Activated T-helper 1 cell treated with anti-CD3 and anti-CD28 coated beads, Interleukin-12 subunit alpha, Interleukin-12 subunit beta, Interleukin-2, Interleukin-4 antibody, amounts not matched to agents 30 ng/mL and 10 ng/mL and 1 ng/mL, durations not matched to agents 14 hours and 24 hours and 36 hours (primary cell): ENCODE data around the gene AGRN. TPM values are rescaled to one million over a fixed set of nuclear protein-coding genes. Genes with fewer than 3 reads are reported as not detected.
"Not testable (repeated sequence)": the region's sequence is repeated elsewhere in the genome, so short reads cannot be mapped to it uniquely, and the experiment has no call there.

Source experiments
- DNase-seq: peaks from one replicate; pipeline ENCODE4 v3.0.0; 2021; ENCODE audit warnings: low spot score
- H3K27ac Mint-ChIP-seq: one replicate; pipeline ENCODE4 v1.8.0; 2021; ENCODE audit warnings: mild to moderate bottlenecking, mixed read lengths
- H3K27me3 Mint-ChIP-seq: one replicate; pipeline ENCODE4 v1.8.0; 2022; ENCODE audit warnings: mild to moderate bottlenecking, moderate library complexity, mixed read lengths; ENCODE audit not compliant: insufficient read depth
- H3K36me3 Mint-ChIP-seq: one replicate; pipeline ENCODE4 v1.8.0; 2021; ENCODE audit warnings: low read depth, mixed read lengths
- H3K4me1 Mint-ChIP-seq: one replicate; pipeline ENCODE4 v1.8.0; 2021; ENCODE audit warnings: low read depth, mixed read lengths
- H3K4me3 Mint-ChIP-seq: one replicate; pipeline ENCODE4 v1.8.0; 2021; ENCODE audit warnings: mild to moderate bottlenecking, moderate library complexity, mixed read lengths
- H3K9me3 Mint-ChIP-seq: one replicate; pipeline ENCODE4 v1.8.0; 2021; ENCODE audit warnings: mixed read lengths
- intact Hi-C: fragments of 100-400 bp; cut with micrococcal nuclease; formaldehyde crosslinking; loops from one replicate; pipeline ENCODE4 v1.15.1; 2024
- total RNA-seq: library from RNA; stranded (reverse); gene quantifications from 2 replicates; pipeline ENCODE4 v1.2.3, GENCODE V29; 2022

AGRN gene
- total RNA-seq, 1 donor from 2014 or later: 30.3 TPM

GRCh38 chr1:1022302-1023009 is 2.5 kb downstream of the AGRN start:
- Mint-ChIP-seq H3K4me3 (peak overlapping the region; percentile 11), H3K4me1 (peaks cover 2% of the 10 kb centered on the region), H3K27me3 (peaks cover 3% of the 10 kb centered on the region), H3K9me3 (no peaks in the 10 kb centered on the region), H3K36me3 (peaks cover under 1% of the 10 kb centered on the region), H3K27ac (no peak overlapping the region)
- no peak for DNase-seq
- intact Hi-C loops: no loop called here

- Mint-ChIP-seq H3K27me3 (peaks cover 3% of the 10 kb centered on the region), H3K4me1 (no peaks in the 10 kb centered on the region), H3K4me3 (no peak overlapping the region), H3K27ac (no peak overlapping the region), H3K9me3 (no peaks in the 10 kb centered on the region), H3K36me3 (no peaks in the 10 kb centered on the region)
- no peak for DNase-seq
- intact Hi-C loops: no loop called here
Measured at GRCh38 chr1:1023700-1024099, 3.8 kb downstream of the AGRN start.

DNA sequence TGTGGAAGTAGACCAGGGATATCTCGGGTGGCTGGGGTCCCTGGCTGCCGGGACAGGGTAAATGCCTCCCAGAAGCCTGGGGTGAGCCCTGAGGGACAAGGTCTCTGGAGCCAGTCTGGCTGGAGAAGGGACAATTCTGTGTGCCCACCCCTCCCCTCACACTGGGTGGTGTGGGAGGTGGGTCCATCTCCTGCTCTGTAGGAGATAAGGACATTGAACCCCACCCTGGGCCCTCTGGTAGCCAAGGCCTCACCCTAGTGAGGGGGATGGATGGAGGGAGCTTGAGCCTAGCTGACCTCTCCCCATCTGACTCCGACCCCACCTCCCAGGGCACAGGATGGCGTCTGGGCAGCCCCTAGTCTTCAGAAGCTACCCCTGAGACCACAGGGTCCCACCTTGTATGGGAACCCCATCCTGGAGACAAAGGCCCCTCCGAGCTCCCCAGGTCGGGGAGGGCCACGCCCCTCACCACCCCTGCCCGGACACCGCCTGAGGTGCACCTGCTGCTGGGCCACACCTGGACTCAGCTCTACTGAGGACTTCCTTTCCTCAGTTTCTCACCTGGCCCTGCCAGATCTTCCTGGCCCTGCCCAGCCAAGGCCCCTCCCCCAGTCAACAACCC is 4.3 kb downstream of the AGRN start:
- no peaks in the 10 kb centered on the region for H3K36me3 Mint-ChIP-seq
- no peak overlapping the region for H3K27ac Mint-ChIP-seq
- H3K4me3 Mint-ChIP-seq: no peak overlapping the region
- intact Hi-C loops: no loop called here
- peaks cover 3% of the 10 kb centered on the region for H3K27me3 Mint-ChIP-seq
- DNase-seq: no peak
- no peaks in the 10 kb centered on the region for H3K9me3 Mint-ChIP-seq
- H3K4me1 Mint-ChIP-seq: no peaks in the 10 kb centered on the region

- intact Hi-C loops: no loop called here
- Mint-ChIP-seq H3K4me1 (no peaks in the 10 kb centered on the region), H3K36me3 (no peaks in the 10 kb centered on the region), H3K4me3 (no peak overlapping the region), H3K27ac (no peak overlapping the region), H3K27me3 (peaks cover 3% of the 10 kb centered on the region), H3K9me3 (no peaks in the 10 kb centered on the region)
- DNase-seq: no peak
Measured at GRCh38 chr1:1024771-1025699, 5.1 kb downstream of the AGRN start.

DNA sequence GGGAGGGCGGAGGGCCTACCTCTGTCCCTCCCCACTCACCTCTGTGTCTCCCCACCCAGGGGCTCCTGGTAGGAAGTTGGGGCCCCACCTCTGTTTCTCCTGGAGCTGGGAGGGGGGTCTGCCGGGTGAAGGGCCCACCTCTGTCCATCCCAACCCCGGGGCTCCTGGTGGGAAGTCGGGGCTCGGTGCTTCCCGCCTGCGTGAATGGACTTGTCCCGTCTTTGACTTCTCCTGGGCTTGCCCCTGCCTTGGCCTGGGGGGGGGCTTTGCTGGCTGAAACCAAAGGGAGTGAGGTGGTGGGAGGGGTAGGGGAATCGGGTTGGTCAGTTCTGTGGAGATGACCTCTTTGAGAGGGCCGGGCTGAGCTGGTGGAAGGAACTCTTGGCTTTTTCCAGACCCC is 5.8 kb downstream of the AGRN start:
- Mint-ChIP-seq H3K36me3 (no peaks in the 10 kb centered on the region), H3K27ac (no peak overlapping the region), H3K27me3 (peaks cover 3% of the 10 kb centered on the region), H3K4me3 (no peak overlapping the region), H3K4me1 (no peaks in the 10 kb centered on the region), H3K9me3 (no peaks in the 10 kb centered on the region)
- intact Hi-C loops: no loop called here
- no peak for DNase-seq

DNA sequence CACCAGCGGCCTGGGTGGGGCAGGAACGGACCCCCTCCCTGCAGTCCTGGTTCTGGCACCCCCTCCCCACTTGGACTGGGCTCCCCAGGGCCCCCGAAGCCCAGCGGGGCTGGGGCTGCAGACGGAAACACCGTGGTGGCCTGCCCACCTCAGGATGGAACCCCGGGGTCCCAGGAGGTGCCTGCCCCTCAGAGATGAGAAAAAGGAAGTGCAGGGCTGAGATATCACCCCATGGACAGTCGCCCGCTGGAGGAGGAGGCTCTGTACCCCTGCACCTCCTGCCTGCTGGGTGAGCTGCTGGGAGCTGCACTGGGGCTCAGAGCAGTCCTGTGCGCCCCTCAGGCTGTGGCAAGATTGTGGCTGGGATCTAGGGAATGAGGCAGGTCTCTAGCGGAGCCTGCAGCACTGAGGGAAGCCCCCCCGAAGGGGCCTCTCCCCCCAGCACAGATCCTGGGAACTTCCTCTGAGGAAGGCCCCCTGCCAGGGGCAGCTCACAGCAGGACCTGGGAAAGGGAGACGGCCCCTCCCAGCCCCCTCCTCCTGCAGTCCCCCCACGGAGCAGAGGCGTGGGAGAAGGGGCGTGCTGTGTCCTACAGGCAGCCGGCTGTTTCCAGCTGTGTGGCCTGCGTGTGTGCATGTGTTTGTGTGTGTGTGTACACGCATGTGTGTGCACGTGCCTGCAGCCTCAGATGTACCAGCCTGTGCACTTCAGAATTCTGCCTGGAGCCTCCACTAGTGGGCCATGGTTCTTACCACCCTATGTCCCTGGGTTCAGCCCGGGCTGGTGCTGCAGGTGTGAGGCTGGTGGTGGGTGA is 6.9 kb downstream of the AGRN start:
- H3K27me3 Mint-ChIP-seq: peaks cover 2% of the 10 kb centered on the region
- no peak overlapping the region for H3K27ac Mint-ChIP-seq
- no peaks in the 10 kb centered on the region for H3K9me3 Mint-ChIP-seq
- DNase-seq: no peak
- H3K36me3 Mint-ChIP-seq: no peaks in the 10 kb centered on the region
- intact Hi-C loops: no loop called here
- H3K4me3 Mint-ChIP-seq: no peak overlapping the region
- no peaks in the 10 kb centered on the region for H3K4me1 Mint-ChIP-seq

DNA sequence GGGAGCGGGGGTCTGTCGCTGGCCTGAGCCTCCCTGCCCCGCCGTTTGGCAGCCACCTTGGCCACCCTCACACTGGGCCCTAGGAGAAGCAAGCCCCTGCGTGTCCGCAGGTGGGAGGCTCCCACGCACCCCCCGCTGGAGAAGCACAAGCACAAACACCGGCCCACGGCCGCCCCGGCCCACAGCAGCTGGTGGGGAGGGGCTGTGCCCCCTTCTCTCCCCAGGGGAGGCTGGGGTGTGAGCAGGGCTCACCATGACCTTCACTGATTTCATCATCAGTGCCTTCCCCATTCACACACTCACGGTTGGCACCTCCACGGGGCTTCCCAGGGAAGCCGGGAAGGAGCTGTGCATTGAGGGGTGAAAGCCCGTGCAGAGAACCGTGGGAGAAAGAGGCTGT is 7.9 kb downstream of the AGRN start:
- intact Hi-C loops: no loop called here
- Mint-ChIP-seq H3K4me1 (no peaks in the 10 kb centered on the region), H3K36me3 (no peaks in the 10 kb centered on the region)

GRCh38 chr1:1030867-1031658 is 11.1 kb downstream of the AGRN start:
- not testable (repeated sequence) for H3K36me3 Mint-ChIP-seq, H3K9me3 Mint-ChIP-seq, H3K27ac Mint-ChIP-seq, H3K4me1 Mint-ChIP-seq, H3K4me3 Mint-ChIP-seq, DNase-seq
- H3K27me3 Mint-ChIP-seq: peaks cover 10% of the 10 kb centered on the region
- intact Hi-C loops: loop anchor here (5.0 kb wide), 1 partner anchor 201 kb away; the partner anchor contains the start of genes B3GALT6 and SDF4

More for the DNA sequence above, 7.9 kb downstream of the AGRN start:
- Mint-ChIP-seq H3K4me3 (no peak overlapping the region), H3K9me3 (no peaks in the 10 kb centered on the region), H3K27me3 (peaks cover 7% of the 10 kb centered on the region), H3K27ac (no peak overlapping the region)
- no peak for DNase-seq

DNA sequence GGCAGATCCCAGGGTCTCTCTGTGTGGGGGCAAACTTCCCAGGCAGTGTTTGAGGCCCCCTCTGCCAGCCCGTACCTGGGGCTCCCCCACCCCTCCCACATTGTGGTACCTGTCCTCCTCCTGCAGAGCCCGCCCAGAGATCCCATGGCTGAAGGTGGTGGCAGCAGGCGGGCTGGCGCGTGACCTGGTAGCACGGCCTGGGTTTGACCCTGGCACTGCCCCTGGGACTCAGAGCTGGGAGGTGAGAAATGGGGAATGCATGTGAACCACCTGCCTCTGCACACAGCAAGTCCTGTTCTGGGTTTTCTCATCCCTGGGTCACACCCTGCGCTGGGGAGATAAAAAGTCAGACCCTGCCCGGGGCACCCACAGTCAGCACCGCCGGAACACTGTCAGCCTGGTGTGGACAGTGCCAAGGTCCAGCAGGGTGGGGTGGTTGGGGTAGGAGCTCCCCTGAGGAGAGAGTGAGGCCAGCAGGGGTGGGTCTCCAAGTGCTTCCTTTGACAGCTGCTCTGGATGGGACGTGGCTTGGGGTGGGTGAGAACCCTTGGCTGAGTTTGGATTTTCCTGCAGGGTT is 11.8 kb downstream of the AGRN start:
- H3K4me3 Mint-ChIP-seq: peak overlapping the region; percentile 64
- H3K36me3 Mint-ChIP-seq: no peaks in the 10 kb centered on the region
- intact Hi-C loops: loop anchor here (2.0 to 5.0 kb wide), 3 partner anchors 19 to 261 kb away; partner anchors contain the start of genes B3GALT6, ISG15 and SDF4
- peaks cover 10% of the 10 kb centered on the region for H3K27me3 Mint-ChIP-seq
- no peaks in the 10 kb centered on the region for H3K9me3 Mint-ChIP-seq
- no peak overlapping the region for H3K27ac Mint-ChIP-seq
- H3K4me1 Mint-ChIP-seq: no peaks in the 10 kb centered on the region
- no peak for DNase-seq

- intact Hi-C loops: loop anchor here (2.0 to 5.0 kb wide), 3 partner anchors 20 to 260 kb away; partner anchors contain the start of genes B3GALT6, ISG15 and SDF4
- H3K4me1 Mint-ChIP-seq: no peaks in the 10 kb centered on the region
- no peaks in the 10 kb centered on the region for H3K36me3 Mint-ChIP-seq
- H3K9me3 Mint-ChIP-seq: no peaks in the 10 kb centered on the region
- H3K27ac Mint-ChIP-seq: peak overlapping the region; percentile 63
- H3K27me3 Mint-ChIP-seq: peaks cover 10% of the 10 kb centered on the region
- DNase-seq: no peak
- peak overlapping the region; percentile 64 for H3K4me3 Mint-ChIP-seq
Measured at GRCh38 chr1:1032424-1032823, 12.5 kb downstream of the AGRN start.

GRCh38 chr1:1033009-1033587 is 13.2 kb downstream of the AGRN start:
- no peaks in the 10 kb centered on the region for H3K36me3 Mint-ChIP-seq
- peaks cover 14% of the 10 kb centered on the region for H3K27me3 Mint-ChIP-seq
- no peak overlapping the region for H3K27ac Mint-ChIP-seq
- intact Hi-C loops: loop anchor here (1.0 to 5.0 kb wide), 7 partner anchors 14 to 260 kb away; partner anchors contain the start of genes B3GALT6, C1orf159, ISG15 and SDF4
- H3K4me3 Mint-ChIP-seq: peak overlapping the region; percentile 37
- DNase-seq: peak; percentile 84
- no peaks in the 10 kb centered on the region for H3K9me3 Mint-ChIP-seq
- H3K4me1 Mint-ChIP-seq: no peaks in the 10 kb centered on the region
